D341Med (cell line): ENCODE data around the gene CDKL1.
"Not testable (repeated sequence)": the region's sequence is repeated elsewhere in the genome, so short reads cannot be mapped to it uniquely, and the experiment has no call there.

Experiments used
- DNase-seq: peaks from one replicate; pipeline ENCODE4 v3.0.0; 2012; ENCODE audit warnings: low spot score

CDKL1 gene

GRCh38 chr14:50357124-50357523 is 39.6 kb downstream of the CDKL1 start:
- DNase-seq = no peak

- DNase-seq = not testable (repeated sequence)
Observed at GRCh38 chr14:50356283-50356682, 40.4 kb downstream of the CDKL1 start.

GRCh38 chr14:50355692-50356091 is 41.0 kb downstream of the CDKL1 start:
- DNase-seq = no peak

- no peak for DNase-seq
Observed at GRCh38 chr14:50354527-50354926, 42.2 kb downstream of the CDKL1 start.

- DNase-seq = no peak
Observed at GRCh38 chr14:50353126-50353525, 43.6 kb downstream of the CDKL1 start.

- DNase-seq = no peak
Observed at GRCh38 chr14:50352584-50352983, 44.1 kb downstream of the CDKL1 start.

GRCh38 chr14:50350975-50351374 is 45.7 kb downstream of the CDKL1 start:
- DNase-seq = no peak

GRCh38 chr14:50348933-50349332 is 47.7 kb downstream of the CDKL1 start:
- DNase-seq = no peak

GRCh38 chr14:50347521-50347920 is 49.2 kb downstream of the CDKL1 start:
- no peak for DNase-seq

GRCh38 chr14:50345846-50346422 is 50.7 kb downstream of the CDKL1 start:
- no peak for DNase-seq

GRCh38 chr14:50344876-50345563 is 51.7 kb downstream of the CDKL1 start:
- DNase-seq = no peak

- DNase-seq = no peak
Observed at GRCh38 chr14:50344116-50344775, 52.4 kb downstream of the CDKL1 start.

- no peak for DNase-seq
Observed at GRCh38 chr14:50343434-50343833, 53.2 kb downstream of the CDKL1 start.

GRCh38 chr14:50342221-50343078 is 54.2 kb downstream of the CDKL1 start:
- DNase-seq = peak; percentile 82

- peak; percentile 48 for DNase-seq
Observed at GRCh38 chr14:50340963-50341362, 55.7 kb downstream of the CDKL1 start.

- no peak for DNase-seq
Observed at GRCh38 chr14:50340045-50340444, 56.6 kb downstream of the CDKL1 start.

GRCh38 chr14:50339178-50339804 is 57.4 kb downstream of the CDKL1 start:
- DNase-seq = no peak

GRCh38 chr14:50338587-50338986 is 58.1 kb downstream of the CDKL1 start:
- no peak for DNase-seq

- DNase-seq = peak; percentile 63
Observed at GRCh38 chr14:50335989-50336824, 60.5 kb downstream of the CDKL1 start.

- peak; percentile 79 for DNase-seq
Observed at GRCh38 chr14:50335389-50335788, 61.3 kb downstream of the CDKL1 start.

- no peak for DNase-seq
Observed at GRCh38 chr14:50334211-50334610, 62.5 kb downstream of the CDKL1 start.
